Kidney epithelial cell (primary cell): ENCODE results near the gene ANAPC5. TPM values are rescaled to one million over a fixed set of nuclear protein-coding genes. Genes with fewer than 3 reads are reported as not detected.
"Not testable (repeated sequence)": the region's sequence is repeated elsewhere in the genome, so short reads cannot be mapped to it uniquely, and the experiment has no call there.

Experiments
- DNase-seq: peaks from one replicate; pipeline ENCODE4 v3.0.0-alpha.2; 2010; ENCODE audit warnings: low read depth
- H3K27me3 ChIP-seq: 2 replicates; pipeline ENCODE4 v1.6.0; 2011; ENCODE audit warnings: low read length; ENCODE audit not compliant: control insufficient read depth, insufficient read depth
- H3K36me3 ChIP-seq: 2 replicates; pipeline ENCODE4 v1.5.1; 2011; ENCODE audit warnings: low read length; ENCODE audit not compliant: control insufficient read depth, insufficient read depth
- H3K4me3 ChIP-seq: 2 replicates; pipeline ENCODE4 v1.5.1; 2011; ENCODE audit warnings: low read depth, mild to moderate bottlenecking, control low read depth, low read length
- CTCF ChIP-seq: IDR thresholded peaks from 2 replicates; pipeline ENCODE4 v1.5.1; 2011; ENCODE audit warnings: mild to moderate bottlenecking, moderate library complexity, low read length, control low read depth, inconsistent platforms; ENCODE audit not compliant: insufficient read depth, poor library complexity, severe bottlenecking
- total RNA-seq: library from RNA; depleted of rRNA; stranded (reverse); fragments of >200 nt; gene quantifications from 2 replicates; pipeline ENCODE4 v1.2.3, GENCODE V29; 2015

Gene ANAPC5
- total RNA-seq, 1 donor from 2014 or later, result 86.2 TPM

GRCh38 chr12:121392325-121392716 is 40.1 kb upstream of the ANAPC5 start:
- no peak for TF ChIP-seq CTCF
- Histone ChIP-seq H3K4me3 (no peak overlapping the region), H3K36me3 (no peaks in the 10 kb centered on the region), H3K27me3 (no peaks in the 10 kb centered on the region)
- no peak for DNase-seq

GRCh38 chr12:121391619-121392324 is 39.6 kb upstream of the ANAPC5 start:
- H3K27me3 ChIP-seq, result no peaks in the 10 kb centered on the region
- no peaks in the 10 kb centered on the region for H3K36me3 ChIP-seq
- no peak overlapping the region for H3K4me3 ChIP-seq
- no peak for TF ChIP-seq CTCF
- DNase-seq, result no peak

- no peaks in the 10 kb centered on the region for H3K27me3 ChIP-seq
- TF ChIP-seq CTCF, result no peak
- DNase-seq, result no peak
- H3K4me3 ChIP-seq, result no peak overlapping the region
- no peaks in the 10 kb centered on the region for H3K36me3 ChIP-seq
Observed at GRCh38 chr12:121390856-121391255, 38.6 kb upstream of the ANAPC5 start.

GRCh38 chr12:121388421-121388981 is 36.3 kb upstream of the ANAPC5 start:
- no peak overlapping the region for H3K4me3 ChIP-seq
- no peaks in the 10 kb centered on the region for H3K27me3 ChIP-seq
- no peaks in the 10 kb centered on the region for H3K36me3 ChIP-seq
- DNase-seq, result peak; percentile 35
- no peak for TF ChIP-seq CTCF

GRCh38 chr12:121384891-121385290 is 32.7 kb upstream of the ANAPC5 start:
- DNase-seq, H3K36me3 ChIP-seq, H3K27me3 ChIP-seq, H3K4me3 ChIP-seq: not testable (repeated sequence)

- no peaks in the 10 kb centered on the region for H3K27me3 ChIP-seq
- DNase-seq, result no peak
- no peak for TF ChIP-seq CTCF
- H3K36me3 ChIP-seq, result no peaks in the 10 kb centered on the region
- no peak overlapping the region for H3K4me3 ChIP-seq
Observed at GRCh38 chr12:121383601-121384021, 31.4 kb upstream of the ANAPC5 start.
